ENCODE results near the gene TMCC3. TPM values are rescaled to one million over a fixed set of nuclear protein-coding genes. Genes with fewer than 3 reads are reported as not detected.

Gene TMCC3
- total and polyA plus RNA-seq, 2 experiments from 2014 or later = 0.60 to 0.79 TPM

GRCh38 chr12:94585626-94586025, 64.7 kb downstream of the TMCC3 start:
- no peak overlapping the region for H3K4me3 ChIP-seq

GRCh38 chr12:94584377-94584776, 66.0 kb downstream of the TMCC3 start:
- no peak for DNase-seq (ENCODE audit: low read depth in 1 of 2, low spot score in 1 of 2)
- Histone ChIP-seq H3K4me3 (no peak overlapping the region), H3K27ac (no peak overlapping the region), H3K4me1 (ENCODE audit: low read depth) (no peaks in the 10 kb centered on the region), H3K9me3 (ENCODE audit: low read depth) (no peaks in the 10 kb centered on the region), H3K36me3 (no peaks in the 10 kb centered on the region), H3K27me3 (no peaks in the 10 kb centered on the region)
- no peak for TF ChIP-seq CTCF (IDR thresholded peaks at IDR 0.05; ENCODE audit: low read depth, low read length)

More at GRCh38 chr12:94585626-94586025, 64.7 kb downstream of the TMCC3 start:
- Histone ChIP-seq H3K4me1 (ENCODE audit: low read depth) (no peaks in the 10 kb centered on the region), H3K27me3 (no peaks in the 10 kb centered on the region), H3K27ac (no peak overlapping the region), H3K36me3 (no peaks in the 10 kb centered on the region), H3K9me3 (ENCODE audit: low read depth) (no peaks in the 10 kb centered on the region)
- no peak for TF ChIP-seq CTCF (IDR thresholded peaks at IDR 0.05; ENCODE audit: low read depth, low read length)
- DNase-seq (ENCODE audit: low read depth in 1 of 2, low spot score in 1 of 2) = no peak

- TF ChIP-seq CTCF (IDR thresholded peaks at IDR 0.05; ENCODE audit: low read depth, low read length) = no peak
- Histone ChIP-seq H3K4me3 (no peak overlapping the region), H3K4me1 (ENCODE audit: low read depth) (no peaks in the 10 kb centered on the region), H3K9me3 (ENCODE audit: low read depth) (no peaks in the 10 kb centered on the region), H3K36me3 (no peaks in the 10 kb centered on the region), H3K27me3 (no peaks in the 10 kb centered on the region), H3K27ac (no peak overlapping the region)
- no peak for DNase-seq (ENCODE audit: low read depth in 1 of 2, low spot score in 1 of 2)
These were observed 67.8 kb downstream of the TMCC3 start for GRCh38 chr12:94582591-94582990.

GRCh38 chr12:94575645-94576403, 74.5 kb downstream of the TMCC3 start:
- no peak for DNase-seq (ENCODE audit: low read depth in 1 of 2, low spot score in 1 of 2)
- no peak for TF ChIP-seq CTCF (IDR thresholded peaks at IDR 0.05; ENCODE audit: low read depth, low read length)
- no peak overlapping the region for H3K4me3 ChIP-seq
- H3K36me3 ChIP-seq = no peaks in the 10 kb centered on the region
- no peaks in the 10 kb centered on the region for H3K27me3 ChIP-seq
- no peak overlapping the region for H3K27ac ChIP-seq
- H3K9me3 ChIP-seq (ENCODE audit: low read depth) = no peaks in the 10 kb centered on the region
- no peaks in the 10 kb centered on the region for H3K4me1 ChIP-seq (ENCODE audit: low read depth)

GRCh38 chr12:94575024-94575423, 75.3 kb downstream of the TMCC3 start:
- Histone ChIP-seq H3K9me3 (ENCODE audit: low read depth) (no peaks in the 10 kb centered on the region), H3K27ac (no peak overlapping the region), H3K4me1 (ENCODE audit: low read depth) (no peaks in the 10 kb centered on the region), H3K36me3 (no peaks in the 10 kb centered on the region), H3K27me3 (no peaks in the 10 kb centered on the region), H3K4me3 (no peak overlapping the region)
- TF ChIP-seq CTCF (IDR thresholded peaks at IDR 0.05; ENCODE audit: low read depth, low read length) = no peak
- DNase-seq (ENCODE audit: low read depth in 1 of 2, low spot score in 1 of 2) = no peak

Measured in cardiac muscle cell (in vitro differentiated cells and primary cell).